Cardiac fibroblast (primary cell): ENCODE measurements around the gene COL5A1.
A peak's percentile ranks its signal among the peaks of the same experiment; 100 is the strongest.
"Not testable (repeated sequence)": the region's sequence is repeated elsewhere in the genome, so short reads cannot be mapped to it uniquely, and the experiment has no call there.

Experiments used
- DNase-seq, 2 donors: peaks; one replicate each; pipeline versions ENCODE4 v3.0.0 to v3.0.0-alpha.2; 2010; ENCODE audit warnings: low read depth in 2 of 2
- H3K4me3 ChIP-seq, 2 donors: replicated peaks in 1 of 2; 1 replicate in 1 of 2; 2 replicates in 1 of 2; pipeline ENCODE4 v1.5.1; 2011; ENCODE audit warnings: low read depth in 2 of 2, low read length in 2 of 2, mild to moderate bottlenecking in 2 of 2, moderate library complexity in 1 of 2
- CTCF ChIP-seq: IDR thresholded peaks from one replicate; pipeline ENCODE4 v1.5.1; 2011; ENCODE audit warnings: low read depth, mild to moderate bottlenecking, low read length, inconsistent platforms

COL5A1 gene

GRCh38 chr9:134682026-134682425 is 40.4 kb downstream of the COL5A1 start:
- TF ChIP-seq CTCF = no peak
- DNase-seq = no peak
- H3K4me3 ChIP-seq = no peak overlapping the region

- no peak for DNase-seq
- no peak for TF ChIP-seq CTCF
- no peak overlapping the region for H3K4me3 ChIP-seq
Measured at GRCh38 chr9:134682651-134683364, 41.2 kb downstream of the COL5A1 start.

GRCh38 chr9:134683714-134684374 is 42.2 kb downstream of the COL5A1 start:
- H3K4me3 ChIP-seq = no peak overlapping the region
- TF ChIP-seq CTCF = no peak
- DNase-seq = peak in 1 of 2 donors; percentile 33

GRCh38 chr9:134684375-134684723 is 42.7 kb downstream of the COL5A1 start:
- no peak for DNase-seq
- TF ChIP-seq CTCF = no peak
- H3K4me3 ChIP-seq = no peak overlapping the region

GRCh38 chr9:134684941-134685340 is 43.3 kb downstream of the COL5A1 start:
- H3K4me3 ChIP-seq, DNase-seq: not testable (repeated sequence)

GRCh38 chr9:134685784-134686183 is 44.2 kb downstream of the COL5A1 start:
- no peak for TF ChIP-seq CTCF
- no peak overlapping the region for H3K4me3 ChIP-seq
- no peak for DNase-seq

GRCh38 chr9:134686896-134687295 is 45.3 kb downstream of the COL5A1 start:
- no peak overlapping the region for H3K4me3 ChIP-seq
- TF ChIP-seq CTCF = no peak
- DNase-seq = no peak
